ENCODE data around the gene SDCCAG8.

SDCCAG8 gene

GRCh38 chr1:243483071-243483771 lies 227.4 kb downstream of the SDCCAG8 start:
- no peak for DNase-seq (ENCODE audit: low spot score)

- DNase-seq (ENCODE audit: low spot score), result no peak
These were observed 228.1 kb downstream of the SDCCAG8 start for GRCh38 chr1:243483952-243484351.

GRCh38 chr1:243487036-243487648 lies 231.3 kb downstream of the SDCCAG8 start:
- DNase-seq (ENCODE audit: low spot score), result no peak

GRCh38 chr1:243487649-243488227 lies 231.9 kb downstream of the SDCCAG8 start:
- DNase-seq (ENCODE audit: low spot score), result no peak

- no peak for DNase-seq (ENCODE audit: low spot score)
These were observed 232.8 kb downstream of the SDCCAG8 start for GRCh38 chr1:243488459-243489157.

GRCh38 chr1:243489158-243489527 lies 233.3 kb downstream of the SDCCAG8 start:
- DNase-seq (ENCODE audit: low spot score), result no peak

GRCh38 chr1:243489681-243490546 lies 234.1 kb downstream of the SDCCAG8 start:
- no peak for DNase-seq (ENCODE audit: low spot score)

- DNase-seq (ENCODE audit: low spot score), result no peak
These were observed 235.2 kb downstream of the SDCCAG8 start for GRCh38 chr1:243490748-243491686.

- DNase-seq (ENCODE audit: low spot score), result no peak
These were observed 237.6 kb downstream of the SDCCAG8 start for GRCh38 chr1:243493156-243494129.

- no peak for DNase-seq (ENCODE audit: low spot score)
These were observed 239.0 kb downstream of the SDCCAG8 start for GRCh38 chr1:243494741-243495431.

GRCh38 chr1:243495442-243496186 lies 239.8 kb downstream of the SDCCAG8 start:
- DNase-seq (ENCODE audit: low spot score), result no peak

GRCh38 chr1:243496187-243496646 lies 240.4 kb downstream of the SDCCAG8 start:
- DNase-seq (ENCODE audit: low spot score), result no peak

GRCh38 chr1:243496806-243497205 lies 241.0 kb downstream of the SDCCAG8 start:
- no peak for DNase-seq (ENCODE audit: low spot score)

GRCh38 chr1:243497939-243498681 lies 242.3 kb downstream of the SDCCAG8 start:
- DNase-seq (ENCODE audit: low spot score), result no peak

GRCh38 chr1:243499248-243499647 lies 243.4 kb downstream of the SDCCAG8 start:
- DNase-seq (ENCODE audit: low spot score), result no peak

GRCh38 chr1:243499711-243500110 lies 243.9 kb downstream of the SDCCAG8 start:
- no peak for DNase-seq (ENCODE audit: low spot score)

- DNase-seq (ENCODE audit: low spot score), result no peak
These were observed 244.7 kb downstream of the SDCCAG8 start for GRCh38 chr1:243500512-243500911.

Measured in SW480 (cell line).